Smooth muscle cell (in vitro differentiated cells): ENCODE measurements around the gene SF3B2. TPM values are rescaled to one million over a fixed set of nuclear protein-coding genes. Genes with fewer than 3 reads are reported as not detected.
A peak's percentile ranks its signal among the peaks of the same experiment; 100 is the strongest.

Experiments
- DNase-seq: peaks from one replicate; lab custom pipeline; 2025; ENCODE audit not compliant: unreplicated experiment; lab: John Stamatoyannopoulos, UW
- H2AFZ ChIP-seq: fragments of 200-600 bp; sonication (generic); 2 replicates; pipeline ENCODE4 v1.6.0; 2016; ENCODE audit warnings: antibody characterized with exemption, low read depth, mild to moderate bottlenecking
- H3F3A ChIP-seq: fragments of 200-600 bp; sonication (generic); 2 replicates; pipeline ENCODE4 v1.6.0; 2017; ENCODE audit warnings: antibody characterized with exemption, low read depth
- H3K27ac ChIP-seq: fragments of 200-600 bp; sonication (generic); 2 replicates; pipeline ENCODE4 v1.5.1; 2016; ENCODE audit warnings: low read depth, mild to moderate bottlenecking
- H3K27me3 ChIP-seq: fragments of 200-600 bp; sonication (generic); 2 replicates; pipeline ENCODE4 v1.6.1; 2016; ENCODE audit warnings: low read depth, mild to moderate bottlenecking
- H3K36me3 ChIP-seq: fragments of 200-600 bp; sonication (generic); 2 replicates; pipeline ENCODE4 v1.5.1; 2016; ENCODE audit warnings: low read depth
- H3K4me1 ChIP-seq: fragments of 200-600 bp; sonication (generic); 2 replicates; pipeline ENCODE4 v1.5.1; 2016; ENCODE audit warnings: low read depth
- H3K4me2 ChIP-seq: fragments of 200-600 bp; sonication (generic); 2 replicates; pipeline ENCODE4 v1.6.0; 2016; ENCODE audit warnings: mild to moderate bottlenecking
- H3K4me3 ChIP-seq: fragments of 200-600 bp; sonication (generic); 2 replicates; pipeline ENCODE4 v1.5.1; 2016; ENCODE audit warnings: mild to moderate bottlenecking
- H3K79me2 ChIP-seq: fragments of 200-600 bp; sonication (generic); 2 replicates; pipeline ENCODE4 v1.6.0; 2016; ENCODE audit warnings: low read depth, mild to moderate bottlenecking
- H3K9ac ChIP-seq: fragments of 200-600 bp; sonication (generic); 2 replicates; pipeline ENCODE4 v1.6.0; 2016; ENCODE audit warnings: low read depth
- H3K9me3 ChIP-seq: fragments of 200-600 bp; sonication (generic); replicated peaks from 2 replicates; pipeline ENCODE4 v1.5.1; 2016; ENCODE audit warnings: low read depth
- H4K20me1 ChIP-seq: fragments of 200-600 bp; sonication (generic); 2 replicates; pipeline ENCODE4 v1.6.0; 2016; ENCODE audit warnings: low read depth
- CTCF ChIP-seq: fragments of 200-600 bp; sonication (generic); IDR thresholded peaks from 2 replicates; pipeline ENCODE4 v1.5.1; 2017; ENCODE audit warnings: borderline replicate concordance, mild to moderate bottlenecking, antibody characterized with exemption; ENCODE audit not compliant: insufficient read depth, poor library complexity, severe bottlenecking
- WGBS: methylation state at CpG from one replicate; pipeline ENCODE4 v1.1.7; 2016; ENCODE audit warnings: low lambda C conversion rate; 5-methylcytosine and 5-hydroxymethylcytosine counted together
- polyA plus RNA-seq: library from polyadenylated mRNA; unstranded; fragments of >200 nt; fragmentation: Nextera tagmentation; extraction: Ambion mirVana; gene quantifications from 2 replicates; pipeline ENCODE4 v1.2.1, GENCODE V29; 2016
- total RNA-seq: library from RNA; depleted of rRNA; stranded (reverse); fragments of >200 nt; gene quantifications from 2 replicates; pipeline ENCODE4 v1.2.3, GENCODE V29; 2014

SF3B2 gene
- total and polyA plus RNA-seq, 2 experiments from 2014 or later: 125 to 182 TPM

DNA sequence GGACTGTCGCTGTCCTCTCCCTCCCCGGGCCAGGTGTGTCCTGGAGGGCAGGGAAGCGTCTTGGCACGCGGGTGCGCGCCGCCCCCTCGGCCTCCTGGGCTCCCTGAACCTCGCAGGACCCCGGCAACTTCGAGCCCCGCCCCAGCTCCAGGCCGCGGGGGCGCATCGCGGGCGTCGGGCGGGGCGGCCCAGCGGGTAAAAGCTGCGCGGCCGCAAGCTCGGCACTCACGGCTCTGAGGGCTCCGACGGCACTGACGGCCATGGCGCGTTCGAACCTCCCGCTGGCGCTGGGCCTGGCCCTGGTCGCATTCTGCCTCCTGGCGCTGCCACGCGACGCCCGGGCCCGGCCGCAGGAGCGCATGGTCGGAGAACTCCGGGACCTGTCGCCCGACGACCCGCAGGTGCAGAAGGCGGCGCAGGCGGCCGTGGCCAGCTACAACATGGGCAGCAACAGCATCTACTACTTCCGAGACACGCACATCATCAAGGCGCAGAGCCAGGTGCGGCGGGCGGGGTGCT lies 40.3 kb upstream of the SF3B2 start, which contains the start of gene CST6:
TSS of gene CST6 (plus strand) at position 224 of the 519 bp plus-strand sequence. CDS start at position 261, 37 bp downstream.
- peak within 1 kb of the TSS; percentile 33 for H3K4me2 ChIP-seq
- H3K27ac ChIP-seq: peak within 1 kb of the TSS; percentile 59

GRCh38 chr11:66012371-66012945 lies 39.7 kb upstream of the SF3B2 start:
- H2AFZ ChIP-seq: no peak overlapping the region
- peak overlapping the region; percentile 33 for H3K4me2 ChIP-seq
- DNase-seq: no peak
- H3K4me1 ChIP-seq: peaks cover 2% of the 10 kb centered on the region
- no peaks in the 10 kb centered on the region for H3K79me2 ChIP-seq
- H3K9me3 ChIP-seq: no peaks in the 10 kb centered on the region
- no peaks in the 10 kb centered on the region for H4K20me1 ChIP-seq
- no peak for TF ChIP-seq CTCF
- no peak overlapping the region for H3K4me3 ChIP-seq
- H3K27ac ChIP-seq: peak overlapping the region; percentile 59
- WGBS: 68% methylated on average over 12 of the region's 12 CpGs
- peaks cover 14% of the 10 kb centered on the region for H3K27me3 ChIP-seq
- H3K9ac ChIP-seq: no peak overlapping the region
- no peaks in the 10 kb centered on the region for H3K36me3 ChIP-seq
- H3F3A ChIP-seq: no peaks in the 10 kb centered on the region

More for the DNA sequence above, 40.3 kb upstream of the SF3B2 start, which contains the start of gene CST6:
- Histone ChIP-seq H3K79me2 (no peaks in the 10 kb centered on the region), H3K27me3 (peaks cover 14% of the 10 kb centered on the region), H3K4me1 (peaks cover 9% of the 10 kb centered on the region), H3K9me3 (no peaks in the 10 kb centered on the region), H2AFZ (no peak within 1 kb of the TSS), H3F3A (peaks cover 5% of the 10 kb centered on the region), H3K36me3 (no peaks in the 10 kb centered on the region), H3K9ac (no peak within 1 kb of the TSS), H3K4me3 (no peak within 1 kb of the TSS), H4K20me1 (no peaks in the 10 kb centered on the region)
- TF ChIP-seq CTCF: no peak
- DNase-seq: no peak
- 25% methylated on average over 59 of the region's 61 CpGs for WGBS

- DNase-seq: no peak
- peak overlapping the region; percentile 59 for H3K27ac ChIP-seq
- H3K9me3 ChIP-seq: no peaks in the 10 kb centered on the region
- no peaks in the 10 kb centered on the region for H4K20me1 ChIP-seq
- no peaks in the 10 kb centered on the region for H3K36me3 ChIP-seq
- no peaks in the 10 kb centered on the region for H3K79me2 ChIP-seq
- TF ChIP-seq CTCF: no peak
- 72% methylated on average over 12 of the region's 12 CpGs for WGBS
- no peak overlapping the region for H3K4me3 ChIP-seq
- H3K4me1 ChIP-seq: no peaks in the 10 kb centered on the region
- no peak overlapping the region for H2AFZ ChIP-seq
- no peaks in the 10 kb centered on the region for H3F3A ChIP-seq
- no peak overlapping the region for H3K9ac ChIP-seq
- H3K27me3 ChIP-seq: peaks cover 14% of the 10 kb centered on the region
- no peak overlapping the region for H3K4me2 ChIP-seq
Observed at GRCh38 chr11:66012946-66013761, 39.0 kb upstream of the SF3B2 start.
